WERI-Rb-1 (cell line): ENCODE results near the gene IGSF23.
"Not testable (repeated sequence)": the region's sequence is repeated elsewhere in the genome, so short reads cannot be mapped to it uniquely, and the experiment has no call there.

ENCODE experiments used
- DNase-seq: peaks from one replicate; pipeline ENCODE4 v3.0.0-alpha.2; 2020
- H3K27ac ChIP-seq: fragments of 250-450 bp; sonication (Bioruptor Pico); 2 replicates; pipeline ENCODE4 v1.5.1; 2020; ENCODE audit warnings: mild to moderate bottlenecking, moderate library complexity
- H3K27me3 ChIP-seq: fragments of 250-450 bp; sonication (Bioruptor Pico); 2 replicates; pipeline ENCODE4 v1.5.1; 2021; ENCODE audit warnings: mild to moderate bottlenecking, low read depth, moderate library complexity; ENCODE audit not compliant: insufficient read depth, severe bottlenecking
- H3K36me3 ChIP-seq: fragments of 250-450 bp; sonication (Bioruptor Pico); 2 replicates; pipeline ENCODE4 v1.5.1; 2020; ENCODE audit warnings: mild to moderate bottlenecking, moderate library complexity
- H3K4me3 ChIP-seq: 2 replicates; pipeline ENCODE4 v1.5.1; 2011; ENCODE audit warnings: low read depth, mild to moderate bottlenecking, control low read depth, low read length
- H3K9me3 ChIP-seq: fragments of 250-450 bp; sonication (Bioruptor Pico); 2 replicates; pipeline ENCODE4 v1.5.1; 2021; ENCODE audit warnings: mild to moderate bottlenecking, moderate library complexity; ENCODE audit not compliant: severe bottlenecking
- TF ChIP-seq, protein P1 (sequence below): IDR thresholded peaks from 2 replicates; pipeline ENCODE4 v1.5.1; 2011; ENCODE audit warnings: low read depth, mild to moderate bottlenecking, control low read depth, inconsistent platforms, low read length

IGSF23 gene

DNA sequence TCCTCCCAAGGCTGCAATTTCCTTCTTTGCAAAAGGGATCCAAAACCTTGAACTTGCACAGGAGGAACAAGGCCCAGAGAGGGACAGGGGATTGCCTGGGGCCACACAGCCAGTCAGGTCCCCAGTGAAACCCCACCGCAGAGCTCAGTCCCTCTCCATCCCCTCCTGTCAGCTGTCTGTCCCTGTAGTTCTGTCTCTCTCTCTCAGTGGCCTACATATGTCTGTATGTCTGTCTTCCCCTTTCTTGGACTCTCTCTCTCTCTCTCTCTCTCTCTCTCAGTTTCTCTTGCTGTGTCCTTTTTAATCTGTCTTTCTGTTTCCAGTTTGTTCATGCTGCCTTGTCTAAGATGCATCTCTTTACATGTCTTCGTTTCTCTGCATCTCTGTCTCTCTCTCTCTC is 69.4 kb downstream of the IGSF23 start:
- H3K9me3 ChIP-seq = no peaks in the 10 kb centered on the region
- DNase-seq = no peak
- H3K4me3 ChIP-seq = no peak overlapping the region
- H3K27me3 ChIP-seq = no peaks in the 10 kb centered on the region
- TF ChIP-seq, protein P1, sequence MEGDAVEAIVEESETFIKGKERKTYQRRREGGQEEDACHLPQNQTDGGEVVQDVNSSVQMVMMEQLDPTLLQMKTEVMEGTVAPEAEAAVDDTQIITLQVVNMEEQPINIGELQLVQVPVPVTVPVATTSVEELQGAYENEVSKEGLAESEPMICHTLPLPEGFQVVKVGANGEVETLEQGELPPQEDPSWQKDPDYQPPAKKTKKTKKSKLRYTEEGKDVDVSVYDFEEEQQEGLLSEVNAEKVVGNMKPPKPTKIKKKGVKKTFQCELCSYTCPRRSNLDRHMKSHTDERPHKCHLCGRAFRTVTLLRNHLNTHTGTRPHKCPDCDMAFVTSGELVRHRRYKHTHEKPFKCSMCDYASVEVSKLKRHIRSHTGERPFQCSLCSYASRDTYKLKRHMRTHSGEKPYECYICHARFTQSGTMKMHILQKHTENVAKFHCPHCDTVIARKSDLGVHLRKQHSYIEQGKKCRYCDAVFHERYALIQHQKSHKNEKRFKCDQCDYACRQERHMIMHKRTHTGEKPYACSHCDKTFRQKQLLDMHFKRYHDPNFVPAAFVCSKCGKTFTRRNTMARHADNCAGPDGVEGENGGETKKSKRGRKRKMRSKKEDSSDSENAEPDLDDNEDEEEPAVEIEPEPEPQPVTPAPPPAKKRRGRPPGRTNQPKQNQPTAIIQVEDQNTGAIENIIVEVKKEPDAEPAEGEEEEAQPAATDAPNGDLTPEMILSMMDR = no peak
- peaks cover 8% of the 10 kb centered on the region for H3K36me3 ChIP-seq
- H3K27ac ChIP-seq = no peak overlapping the region

DNA sequence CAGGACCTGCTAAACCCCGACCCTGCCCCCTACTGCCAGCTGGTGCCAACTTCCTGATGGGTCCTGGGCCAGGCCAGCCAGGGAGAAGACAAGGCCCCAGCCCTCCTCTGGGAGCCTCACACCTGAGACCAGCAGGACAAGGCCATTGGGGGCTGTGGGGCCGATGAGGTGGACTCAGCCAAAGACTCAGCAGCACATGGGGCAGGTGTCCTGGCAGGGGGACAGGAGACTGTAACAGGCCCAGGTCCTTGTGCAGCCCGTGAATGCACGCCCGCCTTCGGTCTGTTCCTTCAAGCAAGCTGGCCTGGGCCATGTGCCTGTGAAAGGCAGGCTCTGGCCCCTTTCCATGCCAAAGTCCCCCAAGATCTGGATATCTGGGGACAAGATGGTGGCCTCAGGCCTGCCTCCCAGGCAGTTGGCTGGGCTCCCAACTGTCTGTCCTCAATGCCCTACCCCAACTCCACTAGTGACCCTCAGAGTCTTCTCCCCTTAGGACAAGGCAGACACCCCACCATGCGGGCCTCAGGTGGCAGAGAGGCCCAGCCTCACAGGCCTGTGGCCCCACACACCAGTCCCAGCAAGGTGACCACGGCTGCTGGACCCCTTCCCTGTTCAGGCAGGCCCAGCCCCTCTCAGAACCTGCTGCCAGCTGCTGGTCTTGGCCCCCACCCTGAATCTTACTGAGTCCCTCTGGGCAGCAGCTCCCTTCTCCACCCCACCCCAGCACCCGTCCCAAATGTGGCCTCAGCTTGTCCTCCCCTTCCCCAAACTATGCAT is 70.3 kb downstream of the IGSF23 start:
- Histone ChIP-seq H3K4me3 (no peak overlapping the region), H3K9me3 (no peaks in the 10 kb centered on the region), H3K27me3 (no peaks in the 10 kb centered on the region), H3K36me3 (peaks cover 8% of the 10 kb centered on the region), H3K27ac (no peak overlapping the region)
- TF ChIP-seq, protein P1 = no peak
- no peak for DNase-seq

DNA sequence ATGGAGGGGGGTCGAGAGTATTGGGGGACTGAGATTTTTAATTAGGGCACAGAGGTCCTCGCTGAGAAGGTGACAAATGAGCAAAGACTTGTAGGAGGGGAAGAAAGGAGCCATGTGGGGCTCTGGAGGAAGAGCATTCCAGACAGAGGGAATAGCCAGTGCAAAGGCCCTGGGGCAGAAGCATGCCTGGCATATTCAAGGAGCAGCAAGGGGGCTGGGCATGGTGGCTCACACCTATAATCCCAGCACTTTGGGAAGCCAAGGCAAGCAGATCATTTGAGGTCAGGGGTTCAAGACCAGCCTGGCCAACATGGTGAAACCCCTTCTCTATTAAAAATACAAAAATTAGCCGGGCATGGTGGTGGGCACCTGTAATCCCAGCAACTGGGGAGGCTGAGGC is 71.0 kb downstream of the IGSF23 start:
- not testable (repeated sequence) for H3K4me3 ChIP-seq, H3K9me3 ChIP-seq, H3K27me3 ChIP-seq, H3K27ac ChIP-seq, H3K36me3 ChIP-seq, DNase-seq

DNA sequence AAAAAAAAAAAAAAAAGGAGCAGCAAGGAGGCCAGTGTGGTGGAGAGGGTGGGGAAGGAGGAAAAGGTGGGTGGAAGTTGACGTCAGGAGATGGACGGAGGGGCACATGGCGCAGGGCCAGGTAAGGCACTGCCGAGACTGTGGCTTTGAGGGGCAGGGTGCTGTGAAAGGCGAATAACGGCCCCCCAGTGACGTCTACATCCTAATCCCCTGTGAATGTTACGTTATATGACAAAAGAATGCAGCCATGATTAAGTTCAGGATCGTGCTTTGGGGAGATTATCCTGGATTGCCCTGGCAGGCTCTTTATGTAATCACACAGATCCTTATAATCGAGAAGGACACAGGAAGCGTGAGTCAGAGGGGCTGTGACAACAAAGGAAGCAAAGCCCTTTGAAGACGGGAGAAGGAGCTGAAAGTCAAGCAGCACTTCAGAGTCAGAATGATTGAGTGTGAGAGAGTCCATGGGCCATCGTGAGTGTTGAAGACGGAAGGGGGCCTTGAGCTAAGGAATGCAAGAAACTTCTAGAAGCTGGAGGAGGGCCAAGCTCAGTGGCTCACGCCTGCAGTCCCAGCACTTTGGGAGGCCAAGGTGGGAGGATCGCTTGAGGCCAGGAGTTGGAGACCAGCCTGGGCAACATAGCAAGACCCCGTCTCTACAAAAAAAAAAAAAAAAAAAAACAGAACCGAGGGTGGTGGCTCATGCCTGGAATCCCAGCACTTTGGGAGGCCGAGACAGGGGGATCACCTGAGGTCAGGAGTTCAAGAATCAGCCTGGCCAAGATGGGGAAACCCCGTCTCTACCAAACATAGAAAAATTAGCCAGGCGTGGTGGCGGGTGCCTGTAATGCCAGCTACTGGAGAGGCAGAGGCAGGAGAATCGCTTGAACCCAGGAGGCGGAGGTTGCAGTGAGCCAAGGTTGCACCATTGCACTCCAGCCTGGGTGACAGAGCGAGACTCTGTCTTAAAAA is 71.8 kb downstream of the IGSF23 start:
- Histone ChIP-seq H3K27me3 (no peaks in the 10 kb centered on the region), H3K36me3 (peaks cover 8% of the 10 kb centered on the region), H3K9me3 (no peaks in the 10 kb centered on the region), H3K4me3 (no peak overlapping the region; the same call in 1 of the 2 replicates), H3K27ac (no peak overlapping the region)
- DNase-seq = peak; percentile 78
- TF ChIP-seq, protein P1 = no peak

DNA sequence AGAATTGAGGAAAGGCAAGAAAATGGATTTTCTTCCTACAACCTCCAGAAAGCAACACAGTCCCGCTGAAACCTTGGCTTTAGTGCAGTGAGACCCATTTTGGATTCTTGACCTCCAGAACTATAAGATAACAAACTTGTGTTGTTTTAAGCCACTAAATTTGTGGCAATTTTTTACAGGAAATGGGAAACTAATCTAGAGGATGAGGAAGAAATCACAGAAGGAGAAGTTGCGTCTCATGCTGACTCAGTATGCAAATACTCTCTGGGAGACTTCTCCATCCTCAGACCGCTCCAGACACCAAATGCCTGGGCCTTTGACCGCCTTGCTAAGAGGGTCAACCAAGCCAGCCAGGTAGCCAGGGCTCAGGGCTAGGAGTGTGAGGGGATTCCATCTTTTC is 72.5 kb downstream of the IGSF23 start:
- DNase-seq = no peak
- no peaks in the 10 kb centered on the region for H3K9me3 ChIP-seq
- no peaks in the 10 kb centered on the region for H3K27me3 ChIP-seq
- no peak overlapping the region for H3K27ac ChIP-seq
- H3K4me3 ChIP-seq = no peak overlapping the region
- TF ChIP-seq, protein P1 = no peak
- peaks cover 6% of the 10 kb centered on the region; the same call in 1 of the 2 replicates for H3K36me3 ChIP-seq
